GM19324 (cell line): ENCODE results near the gene PAWR.

ENCODE experiments used
- ATAC-seq: cut with Tn5 transposase; IDR thresholded peaks from one replicate; pipeline ENCODE4 v1.9.1; 2021; ENCODE audit warnings: mild to moderate bottlenecking, moderate library complexity; ENCODE audit not compliant: unreplicated experiment, low FRiP score

The PAWR gene

GRCh38 chr12:79690638-79691510 is at the start of gene PAWR:
PAWR (minus strand) TSS chr12:79690964; CDS start chr12:79690244, 720 bp downstream.
- ATAC-seq: peak; percentile 75

GRCh38 chr12:79737875-79738718 is 47.3 kb upstream of the PAWR start:
- peak; percentile 71 for ATAC-seq

GRCh38 chr12:79732638-79733037 is 41.9 kb upstream of the PAWR start:
- ATAC-seq: no peak

- ATAC-seq: no peak
These were observed 35.2 kb upstream of the PAWR start for GRCh38 chr12:79725987-79726386.

- ATAC-seq: no peak
These were observed 26.2 kb upstream of the PAWR start for GRCh38 chr12:79717006-79717405.

GRCh38 chr12:79715308-79715707 is 24.5 kb upstream of the PAWR start:
- ATAC-seq: no peak

- ATAC-seq: no peak
These were observed 20.1 kb upstream of the PAWR start for GRCh38 chr12:79710707-79711483.

GRCh38 chr12:79707830-79708229 is 17.1 kb upstream of the PAWR start:
- no peak for ATAC-seq

- no peak for ATAC-seq
These were observed 15.9 kb upstream of the PAWR start for GRCh38 chr12:79706676-79707075.

GRCh38 chr12:79706156-79706555 is 15.4 kb upstream of the PAWR start:
- ATAC-seq: no peak

GRCh38 chr12:79698966-79699365 is 8.2 kb upstream of the PAWR start:
- ATAC-seq: no peak

- no peak for ATAC-seq
These were observed 5.7 kb upstream of the PAWR start for GRCh38 chr12:79696416-79696815.

GRCh38 chr12:79692860-79693577 is 2.3 kb upstream of the PAWR start:
- no peak for ATAC-seq

- ATAC-seq: no peak
These were observed 916 bp upstream of the PAWR start for GRCh38 chr12:79691511-79692248.

GRCh38 chr12:79690142-79690637 is 574 bp downstream of the PAWR start:
- ATAC-seq: peak; percentile 35

- peak; percentile 34 for ATAC-seq
These were observed 1.2 kb downstream of the PAWR start for GRCh38 chr12:79689477-79690141.

- no peak for ATAC-seq
These were observed 1.7 kb downstream of the PAWR start for GRCh38 chr12:79689061-79689476.

GRCh38 chr12:79688376-79689060 is 2.2 kb downstream of the PAWR start:
- ATAC-seq: no peak
